GM23338 (cell line): ENCODE results near the gene ABL1.

Source experiments
- CTCF ChIP-seq, 2 experiments: fragments of 200-600 bp in 1 of 2; sonication (generic) in 1 of 2; conservative IDR thresholded peaks; 2 replicates each; pipeline versions ENCODE4 v1.5.1 to v1.6.1; 2016 to 2017; ENCODE audit warnings: antibody characterized with exemption in 2 of 2, low read depth in 2 of 2, mild to moderate bottlenecking in 2 of 2, moderate library complexity in 1 of 2
- EZH2phosphoT487 ChIP-seq: fragments of 200-600 bp; sonication (generic); IDR thresholded peaks from one replicate; pipeline ENCODE4 v1.8.1; 2018; ENCODE audit warnings: antibody characterized with exemption; ENCODE audit not compliant: unreplicated experiment

- no peak for TF ChIP-seq CTCF (conservative IDR thresholded peaks at IDR 0.05; ENCODE audit: low read depth in 2 of 2)
- no peak for TF ChIP-seq EZH2phosphoT487
Measured at GRCh38 chr9:130862747-130863146, 27.7 kb downstream of the ABL1 start.
